OCI-LY7 (cell line): ENCODE results near the gene VWF. TPM values are rescaled to one million over a fixed set of nuclear protein-coding genes. Genes with fewer than 3 reads are reported as not detected.

ENCODE experiments used
- BruUV-seq: library from RNA; stranded (reverse); fragments of 400-500 nt; replicated peaks from 2 replicates; lab custom pipeline; 2021; lab: Mats Ljungman, UMichigan
- CTCF ChIA-PET: fragments of 300-600 bp; sonication (Branson Sonifier 250); formaldehyde crosslinking; loops from one replicate; lab custom pipeline; 2022; ENCODE audit warnings: antibody characterized with exemption; ENCODE audit not compliant: unreplicated experiment; lab: Charles Lee
- POLR2A ChIA-PET: fragments of 300-600 bp; sonication (Branson Sonifier 250); formaldehyde crosslinking; loops from one replicate; lab custom pipeline; 2022; ENCODE audit warnings: antibody characterized with exemption; lab: Charles Lee
- DNase-seq: peaks from one replicate; pipeline ENCODE4 v3.0.0-alpha.2; 2015; ENCODE audit warnings: low spot score
- H2AFZ ChIP-seq: fragments of 200-600 bp; sonication (generic), shearing (Covaris generic); 2 replicates; pipeline ENCODE4 v1.6.1; 2014; ENCODE audit warnings: mild to moderate bottlenecking, antibody characterized with exemption, low read length, moderate library complexity
- H3K27ac ChIP-seq: fragments of 200-600 bp; sonication (generic); 2 replicates; pipeline ENCODE4 v1.5.1; 2014; ENCODE audit warnings: mixed run types, low read depth, mild to moderate bottlenecking, moderate library complexity, low read length, inconsistent platforms; ENCODE audit not compliant: poor library complexity, severe bottlenecking
- H3K36me3 ChIP-seq: fragments of 200-600 bp; sonication (generic); 2 replicates; pipeline ENCODE4 v1.6.1; 2014; ENCODE audit warnings: mild to moderate bottlenecking, antibody characterized with exemption, low read length, moderate library complexity, mixed read lengths; ENCODE audit not compliant: insufficient read depth
- H3K4me1 ChIP-seq: fragments of 200-600 bp; sonication (generic); 2 replicates; pipeline ENCODE4 v1.5.1; 2014; ENCODE audit warnings: mild to moderate bottlenecking, low read length; ENCODE audit not compliant: insufficient read depth, poor library complexity, severe bottlenecking
- H3K4me2 ChIP-seq: fragments of 200-600 bp; sonication (generic); 2 replicates; pipeline ENCODE4 v1.6.1; 2014; ENCODE audit warnings: mild to moderate bottlenecking, low read length
- H3K4me3 ChIP-seq: fragments of 200-600 bp; sonication (generic); 2 replicates; pipeline ENCODE4 v1.5.1; 2014; ENCODE audit warnings: mild to moderate bottlenecking, low read depth, low read length; ENCODE audit not compliant: poor library complexity, severe bottlenecking
- H3K79me2 ChIP-seq: fragments of 200-600 bp; sonication (generic); 2 replicates; pipeline ENCODE4 v1.6.1; 2016; ENCODE audit warnings: low read depth, mild to moderate bottlenecking, low read length, moderate library complexity, mixed read lengths; ENCODE audit not compliant: insufficient read depth
- H3K9me2 ChIP-seq: fragments of 200-600 bp; sonication (generic); 2 replicates; pipeline ENCODE4 v1.6.1; 2016; ENCODE audit warnings: mild to moderate bottlenecking, low read length, mixed read lengths; ENCODE audit not compliant: insufficient read depth
- H3K9me3 ChIP-seq: fragments of 200-600 bp; sonication (generic); 2 replicates; pipeline ENCODE4 v1.6.1; 2014; ENCODE audit warnings: mild to moderate bottlenecking, mixed run types, low read length, mixed read lengths
- H4K20me1 ChIP-seq: fragments of 200-600 bp; sonication (generic); 2 replicates; pipeline ENCODE4 v1.6.1; 2014; ENCODE audit warnings: mild to moderate bottlenecking, antibody characterized with exemption, low read length, moderate library complexity, mixed read lengths; ENCODE audit not compliant: insufficient read depth
- EZH2phosphoT487 ChIP-seq: fragments of 200-600 bp; sonication (generic); IDR thresholded peaks from 2 replicates; pipeline ENCODE4 v1.6.1; 2018; ENCODE audit warnings: low read depth, borderline replicate concordance, mild to moderate bottlenecking, mixed run types, antibody characterized with exemption, low read length, moderate library complexity, mixed read lengths
- intact Hi-C: fragments of 100-400 bp; cut with micrococcal nuclease; formaldehyde crosslinking; loops from one replicate; pipeline ENCODE4 v1.10.0; 2022; ENCODE audit not compliant: unreplicated experiment
- total RNA-seq, 2 experiments: library from RNA; depleted of rRNA in 1 of 2; stranded (reverse); fragments of >200 nt in 1 of 2; shearing (Covaris generic) in 1 of 2; gene quantifications; 2 replicates each; pipeline ENCODE4 v1.2.3, GENCODE V29; 2014 to 2022
- TF ChIP-seq, protein P1 (sequence below): fragments of 200-600 bp; sonication (generic); conservative IDR thresholded peaks from 2 replicates; pipeline ENCODE4 v1.5.1; 2014; ENCODE audit warnings: mild to moderate bottlenecking, antibody characterized with exemption, low read length, moderate library complexity, mixed read lengths

Gene VWF
- total RNA-seq, 2 experiments from 2014 or later, result 0.32 TPM; not detected in 1

DNA sequence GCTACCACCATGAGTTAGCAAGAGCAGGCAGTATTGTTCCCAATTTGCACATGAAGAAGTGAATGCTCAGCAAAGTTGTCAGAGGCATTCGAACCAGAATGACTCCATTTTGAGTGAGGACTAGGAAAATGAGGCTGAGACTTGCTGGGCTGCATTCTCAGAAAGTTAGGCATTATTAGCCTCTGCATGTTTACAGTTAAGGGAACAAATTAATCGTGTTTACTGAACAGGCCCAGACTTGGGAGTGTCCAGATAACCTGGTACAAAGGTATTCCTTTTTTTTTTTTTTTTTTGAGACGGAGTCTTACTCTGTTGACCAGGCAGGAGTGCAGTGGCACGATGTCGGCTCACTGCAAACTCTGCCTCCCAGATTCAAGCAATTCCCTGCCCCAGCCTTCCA lies 22.5 kb upstream of the VWF start:
- H3K4me2 ChIP-seq, result no peak overlapping the region
- no peak for TF ChIP-seq EZH2phosphoT487
- TF ChIP-seq, protein P1, sequence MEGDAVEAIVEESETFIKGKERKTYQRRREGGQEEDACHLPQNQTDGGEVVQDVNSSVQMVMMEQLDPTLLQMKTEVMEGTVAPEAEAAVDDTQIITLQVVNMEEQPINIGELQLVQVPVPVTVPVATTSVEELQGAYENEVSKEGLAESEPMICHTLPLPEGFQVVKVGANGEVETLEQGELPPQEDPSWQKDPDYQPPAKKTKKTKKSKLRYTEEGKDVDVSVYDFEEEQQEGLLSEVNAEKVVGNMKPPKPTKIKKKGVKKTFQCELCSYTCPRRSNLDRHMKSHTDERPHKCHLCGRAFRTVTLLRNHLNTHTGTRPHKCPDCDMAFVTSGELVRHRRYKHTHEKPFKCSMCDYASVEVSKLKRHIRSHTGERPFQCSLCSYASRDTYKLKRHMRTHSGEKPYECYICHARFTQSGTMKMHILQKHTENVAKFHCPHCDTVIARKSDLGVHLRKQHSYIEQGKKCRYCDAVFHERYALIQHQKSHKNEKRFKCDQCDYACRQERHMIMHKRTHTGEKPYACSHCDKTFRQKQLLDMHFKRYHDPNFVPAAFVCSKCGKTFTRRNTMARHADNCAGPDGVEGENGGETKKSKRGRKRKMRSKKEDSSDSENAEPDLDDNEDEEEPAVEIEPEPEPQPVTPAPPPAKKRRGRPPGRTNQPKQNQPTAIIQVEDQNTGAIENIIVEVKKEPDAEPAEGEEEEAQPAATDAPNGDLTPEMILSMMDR, result no peak
- no peaks in the 10 kb centered on the region for H3K36me3 ChIP-seq
- ChIA-PET POLR2A (no interaction called here), CTCF (no interaction called here)
- DNase-seq, result no peak
- no peak overlapping the region for H2AFZ ChIP-seq
- H3K4me1 ChIP-seq, result no peaks in the 10 kb centered on the region
- no peak overlapping the region for H3K27ac ChIP-seq
- H3K9me2 ChIP-seq, result no peaks in the 10 kb centered on the region
- no peaks in the 10 kb centered on the region for H3K79me2 ChIP-seq
- H3K9me3 ChIP-seq, result no peaks in the 10 kb centered on the region
- BruUV-seq, result no TSS peak
- H4K20me1 ChIP-seq, result no peaks in the 10 kb centered on the region
- intact Hi-C loops, result no loop called here
- H3K4me3 ChIP-seq, result no peak overlapping the region

DNA sequence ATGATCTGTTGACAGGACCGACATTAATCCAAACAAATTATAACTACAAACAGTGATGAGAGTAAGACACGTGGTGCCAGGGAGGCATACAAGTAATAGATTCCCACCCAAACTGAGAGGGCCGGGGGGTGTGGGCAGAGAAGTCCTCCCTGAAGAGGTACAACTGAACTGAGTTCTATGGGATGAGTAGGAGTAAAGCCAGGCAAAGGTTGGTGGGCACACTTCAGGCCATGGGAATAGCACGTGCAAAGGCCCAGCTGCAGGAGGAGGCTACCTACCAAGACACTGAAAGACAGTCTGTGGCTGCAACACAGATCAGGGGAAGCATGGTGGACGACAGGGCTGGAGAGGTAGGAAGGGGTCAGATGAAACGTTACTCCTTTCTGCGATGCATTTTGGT lies 22.0 kb upstream of the VWF start:
- intact Hi-C loops, result no loop called here
- Histone ChIP-seq H3K9me2 (no peaks in the 10 kb centered on the region), H3K4me3 (no peak overlapping the region), H3K9me3 (no peaks in the 10 kb centered on the region), H3K4me2 (no peak overlapping the region), H3K4me1 (peaks cover 2% of the 10 kb centered on the region), H3K36me3 (no peaks in the 10 kb centered on the region), H3K27ac (no peak overlapping the region), H4K20me1 (no peaks in the 10 kb centered on the region), H2AFZ (no peak overlapping the region), H3K79me2 (no peaks in the 10 kb centered on the region)
- no TSS peak for BruUV-seq
- POLR2A ChIA-PET, result no interaction called here
- CTCF ChIA-PET, result no interaction called here
- TF ChIP-seq, protein P1, result no peak
- TF ChIP-seq EZH2phosphoT487, result no peak
- no peak for DNase-seq

DNA sequence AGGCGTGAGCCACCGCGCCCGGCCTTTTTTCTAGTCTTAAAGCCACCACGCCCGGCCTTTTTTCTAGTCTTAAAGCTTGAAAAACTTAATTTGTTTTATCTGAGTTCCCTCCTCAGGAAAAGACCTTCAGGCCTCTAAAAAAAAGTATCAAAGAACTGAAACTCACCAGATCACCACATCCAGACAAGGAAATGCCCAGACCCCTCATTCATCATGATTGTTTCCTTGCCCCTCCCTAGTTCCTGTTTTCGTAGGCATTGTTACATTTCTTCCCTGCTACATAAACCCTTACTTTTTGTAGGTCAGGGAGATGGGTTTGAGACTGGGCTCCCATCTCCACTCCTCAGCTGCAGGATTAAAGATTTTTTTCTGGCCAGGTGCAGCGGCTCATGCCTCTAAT lies 21.1 kb upstream of the VWF start:
- no peaks in the 10 kb centered on the region for H3K36me3 ChIP-seq
- POLR2A ChIA-PET, result interaction anchor here (0.6 kb wide), 2 partner anchors 393 to 406 kb away, joined by 3 read pairs; no protein-coding TSS in a partner anchor
- no peak overlapping the region for H3K4me3 ChIP-seq
- no peaks in the 10 kb centered on the region for H3K79me2 ChIP-seq
- H3K4me1 ChIP-seq, result peaks cover 11% of the 10 kb centered on the region
- no peaks in the 10 kb centered on the region for H3K9me2 ChIP-seq
- intact Hi-C loops, result no loop called here
- TF ChIP-seq, protein P1, result no peak
- no peak for TF ChIP-seq EZH2phosphoT487
- H2AFZ ChIP-seq, result no peak overlapping the region
- no peak overlapping the region for H3K27ac ChIP-seq
- no peaks in the 10 kb centered on the region for H3K9me3 ChIP-seq
- no TSS peak for BruUV-seq
- H3K4me2 ChIP-seq, result no peak overlapping the region
- peak; percentile 7 for DNase-seq
- CTCF ChIA-PET, result no interaction called here
- H4K20me1 ChIP-seq, result no peaks in the 10 kb centered on the region
